Fibroblast of skin of left quadriceps (primary cell): Measurements from ENCODE around the gene TEX29.

Experiments
- DNase-seq, 2 experiments: peaks; one replicate each; pipeline ENCODE4 v3.0.0-alpha.2; 2013; ENCODE audit warnings: low read depth in 2 of 2

TEX29 gene

GRCh38 chr13:111291908-111292307 lies 28.5 kb upstream of the TEX29 start:
- no peak for DNase-seq

- no peak for DNase-seq
Observed at GRCh38 chr13:111292710-111293485, 27.5 kb upstream of the TEX29 start.

GRCh38 chr13:111295886-111296285 lies 24.6 kb upstream of the TEX29 start:
- DNase-seq, result no peak

- no peak for DNase-seq
Observed at GRCh38 chr13:111296417-111296816, 24.0 kb upstream of the TEX29 start.

GRCh38 chr13:111298214-111298975 lies 22.0 kb upstream of the TEX29 start:
- DNase-seq, result no peak

GRCh38 chr13:111302045-111302726 lies 18.3 kb upstream of the TEX29 start:
- no peak for DNase-seq

GRCh38 chr13:111303559-111303958 lies 16.9 kb upstream of the TEX29 start:
- no peak for DNase-seq

- DNase-seq, result no peak
Observed at GRCh38 chr13:111304041-111304544, 16.3 kb upstream of the TEX29 start.

- DNase-seq, result no peak
Observed at GRCh38 chr13:111304603-111305289, 15.7 kb upstream of the TEX29 start.

- DNase-seq, result no peak
Observed at GRCh38 chr13:111312944-111313590, 7.4 kb upstream of the TEX29 start.

- DNase-seq, result no peak
Observed at GRCh38 chr13:111313911-111314425, 6.5 kb upstream of the TEX29 start.

- peak; percentile 31 to 34 for DNase-seq
Observed at GRCh38 chr13:111314852-111315251, 5.6 kb upstream of the TEX29 start.

GRCh38 chr13:111315347-111315995 lies 5.0 kb upstream of the TEX29 start:
- no peak for DNase-seq

GRCh38 chr13:111316161-111316730 lies 4.2 kb upstream of the TEX29 start:
- DNase-seq, result no peak

GRCh38 chr13:111317042-111317550 lies 3.3 kb upstream of the TEX29 start:
- no peak for DNase-seq

- DNase-seq, result no peak
Observed at GRCh38 chr13:111317571-111318345, 2.7 kb upstream of the TEX29 start.

- no peak for DNase-seq
Observed at GRCh38 chr13:111318386-111318785, 2.1 kb upstream of the TEX29 start.

- no peak for DNase-seq
Observed at GRCh38 chr13:111319521-111319920, 921 bp upstream of the TEX29 start.
